GM12874 (cell line): ENCODE data around the gene DVL3.

Experiments
- TF ChIP-seq, protein P1 (sequence below): IDR thresholded peaks from 2 replicates; pipeline ENCODE4 v1.5.1; 2011; ENCODE audit warnings: low read depth, mild to moderate bottlenecking, control low read depth, low read length, moderate library complexity; ENCODE audit not compliant: insufficient read depth

Gene DVL3

DNA sequence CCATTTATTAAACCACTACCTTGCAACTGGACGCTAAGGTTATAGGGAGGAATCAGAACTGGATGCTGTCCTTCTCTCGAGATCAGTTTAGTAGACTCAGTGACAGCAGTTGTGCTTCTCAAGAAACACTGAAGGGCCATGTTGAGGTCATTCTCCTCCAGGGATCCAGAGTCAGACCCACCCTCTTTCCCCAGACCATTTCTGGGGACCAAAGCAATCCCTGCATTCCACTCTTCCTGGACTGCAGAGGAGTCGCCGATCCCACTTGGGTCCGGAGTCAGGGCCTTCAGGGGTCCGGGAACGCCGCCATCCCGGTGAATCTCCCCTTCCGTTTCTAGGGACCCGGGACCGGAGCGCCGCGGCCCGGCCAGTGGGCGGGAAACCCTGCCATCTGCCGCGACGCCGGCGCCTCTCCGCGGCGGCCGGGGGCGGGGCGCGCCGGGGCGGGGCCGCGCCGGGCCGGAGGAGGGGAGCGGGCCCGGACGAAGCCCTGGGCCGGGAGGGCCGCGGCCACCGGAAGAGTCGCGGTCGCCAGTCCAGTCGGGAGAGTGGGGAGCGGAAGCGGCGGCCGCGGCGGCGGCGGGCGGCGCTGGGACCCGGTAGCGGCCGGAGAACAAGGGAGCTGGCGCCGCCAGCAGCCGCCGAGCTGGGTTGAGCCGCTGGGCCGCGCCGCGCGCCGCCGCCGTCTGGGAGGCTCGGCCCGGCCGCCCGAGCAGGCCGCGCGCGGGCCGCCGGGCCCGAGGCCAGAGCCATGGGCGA, at the start of gene DVL3:
Gene DVL3, plus strand, starts transcription at position 493 of the 759 bp plus-strand sequence. Its CDS starts 259 bp downstream, at position 752.
- TF ChIP-seq, protein P1, sequence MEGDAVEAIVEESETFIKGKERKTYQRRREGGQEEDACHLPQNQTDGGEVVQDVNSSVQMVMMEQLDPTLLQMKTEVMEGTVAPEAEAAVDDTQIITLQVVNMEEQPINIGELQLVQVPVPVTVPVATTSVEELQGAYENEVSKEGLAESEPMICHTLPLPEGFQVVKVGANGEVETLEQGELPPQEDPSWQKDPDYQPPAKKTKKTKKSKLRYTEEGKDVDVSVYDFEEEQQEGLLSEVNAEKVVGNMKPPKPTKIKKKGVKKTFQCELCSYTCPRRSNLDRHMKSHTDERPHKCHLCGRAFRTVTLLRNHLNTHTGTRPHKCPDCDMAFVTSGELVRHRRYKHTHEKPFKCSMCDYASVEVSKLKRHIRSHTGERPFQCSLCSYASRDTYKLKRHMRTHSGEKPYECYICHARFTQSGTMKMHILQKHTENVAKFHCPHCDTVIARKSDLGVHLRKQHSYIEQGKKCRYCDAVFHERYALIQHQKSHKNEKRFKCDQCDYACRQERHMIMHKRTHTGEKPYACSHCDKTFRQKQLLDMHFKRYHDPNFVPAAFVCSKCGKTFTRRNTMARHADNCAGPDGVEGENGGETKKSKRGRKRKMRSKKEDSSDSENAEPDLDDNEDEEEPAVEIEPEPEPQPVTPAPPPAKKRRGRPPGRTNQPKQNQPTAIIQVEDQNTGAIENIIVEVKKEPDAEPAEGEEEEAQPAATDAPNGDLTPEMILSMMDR = no peak

DNA sequence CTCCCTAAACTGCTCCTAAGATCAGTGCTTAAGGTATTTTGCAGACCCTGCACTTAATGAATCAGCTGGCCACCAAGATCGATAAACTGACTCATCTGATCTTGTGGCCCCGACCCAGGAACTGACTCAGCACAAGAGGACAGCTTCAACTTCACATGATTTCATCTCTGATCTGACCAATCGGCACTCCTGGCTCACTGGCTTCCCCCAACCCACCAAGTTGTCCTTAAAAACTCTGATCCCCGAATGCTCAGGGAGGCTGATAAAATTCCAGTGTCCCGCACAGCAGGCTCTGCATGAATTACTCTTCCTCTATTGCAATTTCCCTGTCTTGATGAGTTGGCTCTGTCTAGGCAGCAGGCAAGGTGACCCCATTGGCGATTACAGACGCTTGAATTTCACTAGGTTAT, 44.9 kb upstream of the DVL3 start:
- TF ChIP-seq, protein P1 = no peak

DNA sequence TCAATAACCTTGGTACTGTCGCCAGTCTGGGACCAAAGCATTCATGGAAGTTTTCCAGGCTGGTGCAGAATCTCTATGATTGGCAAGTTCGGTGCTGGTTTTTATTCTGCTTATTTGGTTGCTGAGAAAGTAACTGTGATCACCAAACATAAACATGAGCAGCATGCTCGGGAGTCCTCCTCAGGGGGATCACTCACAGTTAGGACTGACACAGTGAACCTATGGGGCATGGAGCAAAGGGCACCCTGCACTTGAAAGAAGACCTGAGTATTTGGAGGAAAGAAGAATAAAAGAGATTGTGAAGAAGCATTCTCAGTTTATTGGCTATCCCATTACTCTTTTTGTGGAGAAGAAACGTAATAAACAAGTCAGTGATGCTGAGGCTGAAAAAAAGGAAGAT, 39.2 kb upstream of the DVL3 start:
- TF ChIP-seq, protein P1 = no peak

- TF ChIP-seq, protein P1 = no peak
Measured at GRCh38 chr3:184117636-184118035, 37.5 kb upstream of the DVL3 start.

DNA sequence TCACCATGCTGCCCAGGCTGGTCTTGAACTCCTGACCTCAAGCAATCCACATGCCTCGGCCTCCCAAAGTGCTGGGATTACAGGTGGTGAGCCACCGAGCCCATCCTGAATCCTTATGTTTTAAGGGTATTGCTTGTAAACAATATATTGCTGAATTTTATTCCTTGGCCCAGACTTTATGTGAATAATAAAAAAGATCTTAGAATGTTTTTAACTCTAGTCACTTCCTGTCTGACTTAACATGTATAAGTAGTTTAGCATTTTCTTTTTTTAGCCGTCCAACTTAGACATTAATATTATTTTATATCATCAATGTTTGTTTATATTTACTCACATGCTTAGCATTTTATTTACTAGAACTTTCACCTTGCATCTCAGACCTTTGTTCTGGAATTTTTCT, 29.2 kb upstream of the DVL3 start:
- TF ChIP-seq, protein P1 = no peak

DNA sequence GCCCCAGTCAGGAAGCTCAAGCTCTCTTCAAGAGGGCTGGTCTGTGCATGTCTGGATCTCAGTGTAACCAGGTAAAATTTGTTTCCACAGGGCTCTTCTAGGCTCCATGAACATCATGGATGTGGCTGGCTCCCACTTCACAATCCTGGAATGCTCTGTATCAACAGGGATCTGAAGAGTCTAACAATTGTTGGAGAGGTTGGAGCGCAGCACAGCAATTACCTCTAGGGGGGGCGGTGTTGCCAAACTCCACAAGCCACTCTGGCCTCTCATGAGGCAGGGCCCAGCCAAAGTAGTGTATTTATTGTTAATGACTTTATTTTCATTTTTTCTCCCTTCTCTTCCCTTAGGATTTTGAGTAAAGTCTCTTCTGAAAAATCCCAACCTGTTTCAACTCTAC, 26.2 kb upstream of the DVL3 start:
- TF ChIP-seq, protein P1 = peak; percentile 45

DNA sequence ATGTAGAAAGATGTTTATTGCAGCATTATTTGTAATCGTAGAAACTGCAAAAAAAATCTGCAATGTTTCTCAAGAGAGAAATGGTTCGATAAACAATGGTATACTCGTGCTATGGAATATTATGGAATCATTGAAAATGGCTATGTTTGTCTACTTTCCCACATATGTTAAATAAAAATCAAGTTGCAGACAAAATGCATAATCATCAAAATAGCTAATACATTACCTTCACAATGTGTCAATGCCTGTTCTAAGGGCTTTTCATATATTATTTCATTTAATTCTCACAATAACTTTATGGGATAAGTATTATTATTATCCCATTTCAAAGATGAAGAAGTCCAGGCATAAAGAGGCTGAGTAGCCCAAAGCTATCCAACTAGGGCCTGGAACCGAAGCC, 22.2 kb upstream of the DVL3 start:
- TF ChIP-seq, protein P1 = no peak
